ENCODE results near the gene BRAF. TPM values are rescaled to one million over a fixed set of nuclear protein-coding genes. Genes with fewer than 3 reads are reported as not detected.

The BRAF gene
- total RNA-seq = 18.6 and 21.1 TPM in 2 replicates

GRCh38 chr7:140924821-140925421, at the start of gene BRAF:
BRAF (minus strand) TSS chr7:140924929; CDS start chr7:140924703, 226 bp downstream.

GRCh38 chr7:140696680-140697446, 227.9 kb downstream of the BRAF start, which contains the start of gene NDUFB2:
NDUFB2 (plus strand) TSS chr7:140696708; CDS start chr7:140696745, 37 bp downstream.

GRCh38 chr7:140672382-140673062, 252.2 kb downstream of the BRAF start, which contains the start of gene ADCK2:
ADCK2 (plus strand) TSS chr7:140672945; CDS start chr7:140673331, 386 bp downstream.

Other genes with a start within 250 kb of the BRAF start
- gene NDUFB2, start 228.2 kb downstream of the BRAF start, total RNA-seq = 118 and 142 TPM in 2 replicates
- gene MRPS33, start 90.0 kb upstream of the BRAF start, total RNA-seq = 24.9 and 26.6 TPM in 2 replicates
- under 0.01 and 0.11 TPM in 2 replicates for gene TMEM178B, start 149.1 kb upstream of the BRAF start, total RNA-seq